ENCODE results near the gene RAPH1.

- no peak for TF ChIP-seq CTCF (conservative IDR thresholded peaks at IDR 0.05)
- TF ChIP-seq EZH2 (IDR thresholded peaks at IDR 0.05; ENCODE audit: low read depth), result no peak
Observed at GRCh38 chr2:203500297-203500696, 34.8 kb downstream of the RAPH1 start.
